GM18867 (cell line): ENCODE measurements around the gene CALCOCO2.
A peak's percentile ranks its signal among the peaks of the same experiment; 100 is the strongest.
"Not testable (repeated sequence)": the region's sequence is repeated elsewhere in the genome, so short reads cannot be mapped to it uniquely, and the experiment has no call there.

Source experiments
- ATAC-seq: cut with Tn5 transposase; IDR thresholded peaks from one replicate; pipeline ENCODE4 v1.9.1; 2021; ENCODE audit warnings: mild to moderate bottlenecking, moderate library complexity; ENCODE audit not compliant: unreplicated experiment

The CALCOCO2 gene

GRCh38 chr17:48830840-48831548, at the start of gene CALCOCO2:
Gene CALCOCO2 (plus strand): TSS chr17:48831035. CDS start chr17:48841708, 10,673 bp downstream.
- peak; percentile 87 for ATAC-seq

GRCh38 chr17:48787828-48788227, 43.0 kb upstream of the CALCOCO2 start:
- no peak for ATAC-seq

GRCh38 chr17:48790607-48791127, 40.2 kb upstream of the CALCOCO2 start:
- no peak for ATAC-seq

- no peak for ATAC-seq
Measured at GRCh38 chr17:48791128-48792032, 39.5 kb upstream of the CALCOCO2 start.

- ATAC-seq = no peak
Measured at GRCh38 chr17:48792033-48792798, 38.6 kb upstream of the CALCOCO2 start.

- ATAC-seq = no peak
Measured at GRCh38 chr17:48795444-48796162, 35.2 kb upstream of the CALCOCO2 start.

GRCh38 chr17:48796163-48796522, 34.7 kb upstream of the CALCOCO2 start:
- not testable (repeated sequence) for ATAC-seq

GRCh38 chr17:48799069-48799723, 31.6 kb upstream of the CALCOCO2 start:
- no peak for ATAC-seq

GRCh38 chr17:48800626-48801217, 30.1 kb upstream of the CALCOCO2 start:
- ATAC-seq = no peak

GRCh38 chr17:48804936-48805411, 25.9 kb upstream of the CALCOCO2 start:
- ATAC-seq = no peak

GRCh38 chr17:48809182-48809581, 21.7 kb upstream of the CALCOCO2 start:
- ATAC-seq = no peak

- ATAC-seq = no peak
Measured at GRCh38 chr17:48812001-48812400, 18.8 kb upstream of the CALCOCO2 start.

- ATAC-seq = no peak
Measured at GRCh38 chr17:48814504-48814903, 16.3 kb upstream of the CALCOCO2 start.

- no peak for ATAC-seq
Measured at GRCh38 chr17:48815311-48815710, 15.5 kb upstream of the CALCOCO2 start.

- ATAC-seq = no peak
Measured at GRCh38 chr17:48816438-48816773, 14.4 kb upstream of the CALCOCO2 start.

- peak; percentile 89 for ATAC-seq
Measured at GRCh38 chr17:48816774-48817590, 13.9 kb upstream of the CALCOCO2 start, which contains the start of gene TTLL6. Gene TTLL6 (minus strand): TSS chr17:48817229. CDS start chr17:48817072, 157 bp downstream.

- ATAC-seq = no peak
Measured at GRCh38 chr17:48818361-48818841, 12.4 kb upstream of the CALCOCO2 start.

- ATAC-seq = no peak
Measured at GRCh38 chr17:48819466-48819865, 11.4 kb upstream of the CALCOCO2 start.
